Rectal smooth muscle tissue (tissue), 1 donor: Measurements from ENCODE around the gene KCNK7.
A peak's percentile ranks its signal among the peaks of the same experiment; 100 is the strongest.

Source experiments
- H3K27ac ChIP-seq: one replicate; pipeline ENCODE4 v1.7.0; 2013; ENCODE audit warnings: low read depth, low read length, inconsistent platforms
- H3K27me3 ChIP-seq: one replicate; pipeline ENCODE4 v1.7.0; 2013; ENCODE audit warnings: low read length; ENCODE audit not compliant: control insufficient read depth, insufficient read depth
- H3K36me3 ChIP-seq: one replicate; pipeline ENCODE4 v1.7.0; 2013; ENCODE audit warnings: low read length; ENCODE audit not compliant: control insufficient read depth, insufficient read depth
- H3K4me1 ChIP-seq: one replicate; pipeline ENCODE4 v1.7.0; 2013; ENCODE audit warnings: low read length; ENCODE audit not compliant: control insufficient read depth, insufficient read depth
- H3K4me3 ChIP-seq: one replicate; pipeline ENCODE4 v1.7.0; 2013; ENCODE audit warnings: low read length
- H3K9ac ChIP-seq: one replicate; pipeline ENCODE4 v1.7.0; 2013; ENCODE audit warnings: low read length

The KCNK7 gene

GRCh38 chr11:65558930-65559509, 36.6 kb downstream of the KCNK7 start:
- H3K4me3 ChIP-seq, result peak overlapping the region; percentile 48
- peak overlapping the region; percentile 97 for H3K27ac ChIP-seq
- H3K9ac ChIP-seq, result peak overlapping the region; percentile 25
- no peaks in the 10 kb centered on the region for H3K36me3 ChIP-seq
- H3K27me3 ChIP-seq, result no peaks in the 10 kb centered on the region
- peaks cover 28% of the 10 kb centered on the region for H3K4me1 ChIP-seq

GRCh38 chr11:65558002-65558929, 37.3 kb downstream of the KCNK7 start, which contains the start of gene LTBP3:
TSS of gene LTBP3 (minus strand) at chr11:65558359. CDS start at chr11:65557959, 400 bp downstream.
- Histone ChIP-seq H3K9ac (peak within 1 kb of the TSS; percentile 58), H3K27me3 (no peaks in the 10 kb centered on the region), H3K4me1 (peaks cover 28% of the 10 kb centered on the region), H3K4me3 (peak within 1 kb of the TSS; percentile 71), H3K36me3 (no peaks in the 10 kb centered on the region), H3K27ac (peak within 1 kb of the TSS; percentile 97)

GRCh38 chr11:65557280-65558001, 38.2 kb downstream of the KCNK7 start:
- peak overlapping the region; percentile 97 for H3K27ac ChIP-seq

GRCh38 chr11:65556470-65557279, 38.9 kb downstream of the KCNK7 start:
- peak overlapping the region; percentile 71 for H3K4me3 ChIP-seq
- no peaks in the 10 kb centered on the region for H3K27me3 ChIP-seq
- peaks cover 28% of the 10 kb centered on the region for H3K4me1 ChIP-seq
- no peaks in the 10 kb centered on the region for H3K36me3 ChIP-seq
- peak overlapping the region; percentile 58 for H3K9ac ChIP-seq
- peak overlapping the region; percentile 85 for H3K27ac ChIP-seq

More at GRCh38 chr11:65557280-65558001, 38.2 kb downstream of the KCNK7 start:
- no peaks in the 10 kb centered on the region for H3K27me3 ChIP-seq
- peak overlapping the region; percentile 71 for H3K4me3 ChIP-seq
- H3K4me1 ChIP-seq, result peaks cover 28% of the 10 kb centered on the region
- peak overlapping the region; percentile 58 for H3K9ac ChIP-seq
- H3K36me3 ChIP-seq, result no peaks in the 10 kb centered on the region

GRCh38 chr11:65555693-65556231, 39.8 kb downstream of the KCNK7 start:
- no peaks in the 10 kb centered on the region for H3K27me3 ChIP-seq
- H3K9ac ChIP-seq, result no peak overlapping the region
- no peak overlapping the region for H3K4me3 ChIP-seq
- H3K4me1 ChIP-seq, result peaks cover 23% of the 10 kb centered on the region
- no peak overlapping the region for H3K27ac ChIP-seq
- no peaks in the 10 kb centered on the region for H3K36me3 ChIP-seq

- Histone ChIP-seq H3K27me3 (no peaks in the 10 kb centered on the region), H3K36me3 (no peaks in the 10 kb centered on the region), H3K27ac (no peak overlapping the region), H3K9ac (no peak overlapping the region), H3K4me3 (no peak overlapping the region), H3K4me1 (peaks cover 17% of the 10 kb centered on the region)
Measured at GRCh38 chr11:65554842-65555430, 40.7 kb downstream of the KCNK7 start.

GRCh38 chr11:65554057-65554818, 41.4 kb downstream of the KCNK7 start:
- Histone ChIP-seq H3K27me3 (no peaks in the 10 kb centered on the region), H3K27ac (no peak overlapping the region), H3K4me1 (peaks cover 13% of the 10 kb centered on the region), H3K9ac (no peak overlapping the region), H3K36me3 (no peaks in the 10 kb centered on the region), H3K4me3 (no peak overlapping the region)

GRCh38 chr11:65553301-65554001, 42.1 kb downstream of the KCNK7 start:
- peaks cover 7% of the 10 kb centered on the region for H3K4me1 ChIP-seq
- no peaks in the 10 kb centered on the region for H3K36me3 ChIP-seq
- no peak overlapping the region for H3K27ac ChIP-seq
- H3K4me3 ChIP-seq, result no peak overlapping the region
- no peaks in the 10 kb centered on the region for H3K27me3 ChIP-seq
- no peak overlapping the region for H3K9ac ChIP-seq

GRCh38 chr11:65552388-65552951, 43.1 kb downstream of the KCNK7 start:
- Histone ChIP-seq H3K4me3 (no peak overlapping the region), H3K9ac (no peak overlapping the region), H3K36me3 (no peaks in the 10 kb centered on the region), H3K27me3 (no peaks in the 10 kb centered on the region), H3K4me1 (peaks cover 7% of the 10 kb centered on the region), H3K27ac (no peak overlapping the region)

- Histone ChIP-seq H3K9ac (no peak overlapping the region), H3K27me3 (no peaks in the 10 kb centered on the region), H3K4me3 (peak overlapping the region; percentile 30), H3K4me1 (peaks cover 3% of the 10 kb centered on the region), H3K36me3 (no peaks in the 10 kb centered on the region), H3K27ac (no peak overlapping the region)
Measured at GRCh38 chr11:65551572-65552387, 43.8 kb downstream of the KCNK7 start.
